Endothelial cell (in vitro differentiated cells): ENCODE data around the gene GLO1. TPM values are rescaled to one million over a fixed set of nuclear protein-coding genes. Genes with fewer than 3 reads are reported as not detected.

ENCODE experiments used
- DNase-seq: peaks from one replicate; pipeline ENCODE4 v3.0.0; 2021; ENCODE audit warnings: low spot score
- H3K27ac Mint-ChIP-seq: one replicate; pipeline ENCODE4 v1.8.0; 2021; ENCODE audit warnings: mixed read lengths, inconsistent platforms; ENCODE audit not compliant: unreplicated experiment
- H3K27me3 Mint-ChIP-seq: one replicate; pipeline ENCODE4 v1.8.0; 2021; ENCODE audit warnings: mild to moderate bottlenecking, moderate library complexity, mixed read lengths, inconsistent platforms; ENCODE audit not compliant: unreplicated experiment
- H3K36me3 Mint-ChIP-seq: one replicate; pipeline ENCODE4 v1.8.0; 2021; ENCODE audit warnings: mild to moderate bottlenecking, low read depth, mixed read lengths, inconsistent platforms; ENCODE audit not compliant: unreplicated experiment
- H3K4me1 Mint-ChIP-seq: one replicate; pipeline ENCODE4 v1.8.0; 2021; ENCODE audit warnings: mild to moderate bottlenecking, mixed read lengths, inconsistent platforms; ENCODE audit not compliant: unreplicated experiment
- H3K4me3 Mint-ChIP-seq: one replicate; pipeline ENCODE4 v1.8.0; 2021; ENCODE audit warnings: mild to moderate bottlenecking, mixed read lengths, inconsistent platforms; ENCODE audit not compliant: unreplicated experiment
- H3K9me3 Mint-ChIP-seq: one replicate; pipeline ENCODE4 v1.8.0; 2021; ENCODE audit warnings: mixed read lengths, inconsistent platforms; ENCODE audit not compliant: unreplicated experiment
- CTCF ChIP-seq: fragments of 200-600 bp; sonication (generic); IDR thresholded peaks from one replicate; pipeline ENCODE4 v1.5.0; 2021; ENCODE audit warnings: antibody characterized with exemption; ENCODE audit not compliant: unreplicated experiment
- total RNA-seq: library from RNA; stranded (reverse); fragmentation: NEBNext Ultra II Directional; extraction: Animal tissue kit (Norgen Biotek cat#: 25700); gene quantifications from one replicate; pipeline ENCODE4 v1.2.1, GENCODE V29; 2021; ENCODE audit not compliant: unreplicated experiment

The GLO1 gene
- total RNA-seq, 1 donor from 2014 or later = 83.6 TPM

- Mint-ChIP-seq H3K36me3 (peaks cover 16% of the 10 kb centered on the region), H3K27me3 (no peaks in the 10 kb centered on the region), H3K27ac (no peak overlapping the region), H3K4me3 (no peak overlapping the region), H3K4me1 (peaks cover 18% of the 10 kb centered on the region), H3K9me3 (peaks cover 6% of the 10 kb centered on the region)
- TF ChIP-seq CTCF = no peak
- DNase-seq = no peak
Measured at GRCh38 chr6:38697846-38698245, 5.1 kb downstream of the GLO1 start.

- Mint-ChIP-seq H3K9me3 (peaks cover 6% of the 10 kb centered on the region), H3K4me3 (no peak overlapping the region), H3K4me1 (peaks cover 18% of the 10 kb centered on the region), H3K27ac (no peak overlapping the region), H3K27me3 (no peaks in the 10 kb centered on the region), H3K36me3 (peaks cover 13% of the 10 kb centered on the region)
- DNase-seq = no peak
- TF ChIP-seq CTCF = no peak
Measured at GRCh38 chr6:38696345-38696744, 6.6 kb downstream of the GLO1 start.

- Mint-ChIP-seq H3K4me1 (peaks cover 18% of the 10 kb centered on the region), H3K4me3 (no peak overlapping the region), H3K27ac (peak overlapping the region; percentile 33), H3K36me3 (peaks cover 9% of the 10 kb centered on the region), H3K27me3 (no peaks in the 10 kb centered on the region), H3K9me3 (peaks cover 6% of the 10 kb centered on the region)
- no peak for DNase-seq
- no peak for TF ChIP-seq CTCF
Measured at GRCh38 chr6:38695933-38696332, 7.0 kb downstream of the GLO1 start.

- TF ChIP-seq CTCF = no peak
Measured at GRCh38 chr6:38695227-38695900, 7.6 kb downstream of the GLO1 start.

GRCh38 chr6:38688579-38689087, 14.3 kb downstream of the GLO1 start:
- no peak for TF ChIP-seq CTCF
- no peaks in the 10 kb centered on the region for H3K4me1 Mint-ChIP-seq
- no peak overlapping the region for H3K27ac Mint-ChIP-seq
- DNase-seq = no peak
- H3K27me3 Mint-ChIP-seq = no peaks in the 10 kb centered on the region
- no peaks in the 10 kb centered on the region for H3K9me3 Mint-ChIP-seq
- no peak overlapping the region for H3K4me3 Mint-ChIP-seq
- no peaks in the 10 kb centered on the region for H3K36me3 Mint-ChIP-seq

More at GRCh38 chr6:38695227-38695900, 7.6 kb downstream of the GLO1 start:
- no peak for DNase-seq
- Mint-ChIP-seq H3K4me1 (peaks cover 18% of the 10 kb centered on the region), H3K27ac (peak overlapping the region; percentile 50), H3K4me3 (no peak overlapping the region), H3K36me3 (peaks cover 8% of the 10 kb centered on the region), H3K27me3 (no peaks in the 10 kb centered on the region), H3K9me3 (peaks cover 6% of the 10 kb centered on the region)
